ENCODE results near the gene CXorf58. TPM values are rescaled to one million over a fixed set of nuclear protein-coding genes. Genes with fewer than 3 reads are reported as not detected.

Gene CXorf58
- total and polyA plus RNA-seq, 2 donors (not counting 1 experiment from before 2014, with no cell fraction given), result 0.07 TPM; not detected in 1

DNA sequence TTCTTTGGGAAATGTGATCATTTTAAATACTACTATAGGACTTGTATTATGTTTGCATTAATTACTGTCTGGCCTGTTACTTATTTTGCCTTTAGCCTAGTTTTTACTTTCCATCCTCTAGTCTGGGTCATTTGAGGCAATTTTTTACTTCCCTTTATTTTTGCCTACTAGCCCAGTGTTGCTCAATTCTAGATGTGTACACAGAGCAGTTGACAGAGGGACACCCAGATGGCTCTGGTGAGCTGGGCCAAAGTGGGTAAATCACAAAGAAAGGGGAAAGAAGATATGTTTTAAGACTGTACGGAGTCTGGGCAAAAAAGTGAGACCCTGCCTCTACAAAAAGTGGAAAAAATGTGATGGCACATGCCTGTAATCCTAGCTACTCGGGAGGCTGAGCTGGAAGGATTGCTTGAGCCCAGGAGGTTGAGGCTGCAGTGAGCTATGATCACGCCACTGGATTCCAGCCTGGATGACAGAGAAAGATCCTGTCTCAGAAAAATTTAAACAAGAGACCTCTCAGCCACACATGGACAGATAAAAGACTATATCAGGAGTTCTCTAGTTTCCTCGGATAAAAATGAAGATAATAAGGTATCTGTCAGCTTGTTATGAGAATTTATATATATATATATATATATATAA lies 35.8 kb upstream of the CXorf58 start:
- no peak overlapping the region for H2AFZ ChIP-seq (ENCODE audit: insufficient read depth, low read depth, low read length, poor library complexity, severe bottlenecking)
- intact Hi-C loops (cut with micrococcal nuclease), result no loop called here
- no peak overlapping the region for H3K9ac ChIP-seq (ENCODE audit: low read length)
- no peaks in the 10 kb centered on the region for H3K4me1 Mint-ChIP-seq
- H3K36me3 ChIP-seq (replicated peaks in 1 of 2; ENCODE audit: control extremely low read depth in 1 of 2, control insufficient read depth in 1 of 2, extremely low read depth in 1 of 2, insufficient read depth in 2 of 2, low read length in 1 of 2), result no peaks in the 10 kb centered on the region
- H3K27ac Mint-ChIP-seq, result no peak overlapping the region
- TF ChIP-seq CTCF (IDR thresholded peaks at IDR 0.05) (no peak), EZH2 (IDR thresholded peaks at IDR 0.05; ENCODE audit: borderline replicate concordance, insufficient read depth, low read depth, low read length, poor library complexity, severe bottlenecking) (no peak)
- no peaks in the 10 kb centered on the region for H3K4me1 ChIP-seq (ENCODE audit: control insufficient read depth in 2 of 2, insufficient read depth in 2 of 2, low read length in 2 of 2)
- ATAC-seq (ENCODE audit: low read depth), result no peak
- H4K20me1 ChIP-seq (ENCODE audit: control insufficient read depth, insufficient read depth, low read length, poor library complexity, severe bottlenecking), result no peaks in the 10 kb centered on the region
- no peaks in the 10 kb centered on the region for H3K27me3 Mint-ChIP-seq
- no peak overlapping the region for H3K4me2 ChIP-seq (replicated peaks; ENCODE audit: low read depth, low read length, poor library complexity, severe bottlenecking)
- H3K9me3 ChIP-seq (ENCODE audit: control extremely low read depth in 1 of 3, control insufficient read depth in 2 of 3, insufficient read depth in 1 of 3, low read length in 2 of 3), result no peaks in the 10 kb centered on the region
- ChIA-PET CTCF (no interaction called here), POLR2A (no interaction called here)
- no peaks in the 10 kb centered on the region for H3K9me3 Mint-ChIP-seq (ENCODE audit: insufficient read depth)
- WGBS (ENCODE audit: insufficient coverage), result no CpG with 5 or more reads among the region's 4 CpGs
- no peak overlapping the region for H3K4me3 ChIP-seq (ENCODE audit: control extremely low read depth in 1 of 5, extremely low read depth in 1 of 5, insufficient read depth in 1 of 5, low read depth in 2 of 5, low read length in 4 of 5)
- H3K4me3 Mint-ChIP-seq, result no peak overlapping the region
- no peaks in the 10 kb centered on the region for H3K27me3 ChIP-seq (replicated peaks in 1 of 4; ENCODE audit: control extremely low read depth in 1 of 4, control insufficient read depth in 3 of 4, insufficient read depth in 4 of 4, low read length in 3 of 4)
- no peak for DNase-seq
- no peaks in the 10 kb centered on the region for H3K79me2 ChIP-seq (ENCODE audit: control insufficient read depth, insufficient read depth, low read length)
- H3K27ac ChIP-seq (ENCODE audit: low read length in 2 of 2), result no peak overlapping the region

DNA sequence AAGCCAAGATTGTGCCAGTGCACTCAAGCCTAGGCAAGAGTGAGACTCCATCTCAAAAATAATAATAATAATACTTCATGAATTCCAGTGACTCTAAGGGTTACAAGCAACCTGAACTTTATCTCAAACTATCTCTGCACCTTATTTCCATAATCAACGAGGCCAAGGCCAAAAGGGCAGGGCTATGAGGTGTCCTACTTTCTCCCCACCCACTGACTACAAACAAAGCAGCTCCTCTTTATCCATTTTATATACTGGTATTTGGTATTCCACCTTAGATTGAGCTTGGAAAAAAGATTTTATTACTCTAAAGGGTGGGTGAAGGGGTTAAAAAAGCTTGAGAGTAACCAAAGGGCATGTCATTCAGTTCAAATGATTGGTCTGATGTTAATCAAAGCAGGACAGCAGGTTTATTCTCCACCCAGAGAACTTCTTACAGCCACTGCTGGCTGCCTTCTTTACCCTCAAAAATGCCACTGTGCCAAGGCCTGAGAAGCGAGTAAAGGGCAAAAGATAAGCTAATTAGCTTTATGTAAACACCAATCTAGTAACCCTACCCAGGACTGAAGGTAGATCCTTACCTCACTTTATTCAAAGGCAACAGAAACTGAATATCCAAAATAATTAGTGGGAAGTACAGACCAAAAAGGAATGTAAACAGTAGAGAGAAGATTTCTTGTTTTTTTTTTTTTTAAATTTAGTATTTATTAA lies 28.3 kb upstream of the CXorf58 start:
- Histone ChIP-seq H4K20me1 (ENCODE audit: control insufficient read depth, insufficient read depth, low read length, poor library complexity, severe bottlenecking) (no peaks in the 10 kb centered on the region), H3K9me3 (ENCODE audit: control extremely low read depth in 1 of 3, control insufficient read depth in 2 of 3, insufficient read depth in 1 of 3, low read length in 2 of 3) (no peaks in the 10 kb centered on the region), H3K79me2 (ENCODE audit: control insufficient read depth, insufficient read depth, low read length) (no peaks in the 10 kb centered on the region), H3K9ac (ENCODE audit: low read length) (no peak overlapping the region), H3K27me3 (replicated peaks in 1 of 4; ENCODE audit: control extremely low read depth in 1 of 4, control insufficient read depth in 3 of 4, insufficient read depth in 4 of 4, low read length in 3 of 4) (no peaks in the 10 kb centered on the region), H3K27ac (ENCODE audit: low read length in 2 of 2) (no peak overlapping the region), H3K4me1 (ENCODE audit: control insufficient read depth in 2 of 2, insufficient read depth in 2 of 2, low read length in 2 of 2) (no peaks in the 10 kb centered on the region), H2AFZ (ENCODE audit: insufficient read depth, low read depth, low read length, poor library complexity, severe bottlenecking) (no peak overlapping the region), H3K4me2 (replicated peaks; ENCODE audit: low read depth, low read length, poor library complexity, severe bottlenecking) (no peak overlapping the region), H3K36me3 (replicated peaks in 1 of 2; ENCODE audit: control extremely low read depth in 1 of 2, control insufficient read depth in 1 of 2, extremely low read depth in 1 of 2, insufficient read depth in 2 of 2, low read length in 1 of 2) (no peaks in the 10 kb centered on the region), H3K4me3 (ENCODE audit: control extremely low read depth in 1 of 5, extremely low read depth in 1 of 5, insufficient read depth in 1 of 5, low read depth in 2 of 5, low read length in 4 of 5) (no peak overlapping the region)
- DNase-seq (no peak), ATAC-seq (ENCODE audit: low read depth) (no peak)
- H3K9me3 Mint-ChIP-seq (ENCODE audit: insufficient read depth), result no peaks in the 10 kb centered on the region
- WGBS (ENCODE audit: insufficient coverage), result no CpG with 5 or more reads among the region's 2 CpGs
- H3K27me3 Mint-ChIP-seq, result no peaks in the 10 kb centered on the region
- intact Hi-C loops (cut with micrococcal nuclease), result no loop called here
- H3K27ac Mint-ChIP-seq, result no peak overlapping the region
- POLR2A ChIA-PET, result no interaction called here
- no peak overlapping the region for H3K4me3 Mint-ChIP-seq
- CTCF ChIA-PET, result interaction anchor here (1.0 kb wide), 1 partner anchor 22 kb away, joined by 3 read pairs; no protein-coding TSS in a partner anchor
- TF ChIP-seq EZH2 (IDR thresholded peaks at IDR 0.05; ENCODE audit: borderline replicate concordance, insufficient read depth, low read depth, low read length, poor library complexity, severe bottlenecking) (no peak), CTCF (IDR thresholded peaks at IDR 0.05) (no peak)
- H3K4me1 Mint-ChIP-seq, result no peaks in the 10 kb centered on the region
